HT-29 (cell line): ENCODE results near the gene SLC35A2. TPM values are rescaled to one million over a fixed set of nuclear protein-coding genes. Genes with fewer than 3 reads are reported as not detected.

Experiments used
- DNase-seq: peaks from one replicate; pipeline ENCODE4 v3.0.0-alpha.2; 2015; ENCODE audit warnings: low spot score
- total RNA-seq: library from RNA; depleted of rRNA; stranded (reverse); fragments of >200 nt; shearing (Covaris generic); gene quantifications from 2 replicates; pipeline ENCODE4 v1.2.3, GENCODE V29; 2014; rRNA removed

Gene SLC35A2
- total RNA-seq: 66.8 and 75.0 TPM in 2 replicates

GRCh38 chrX:48911412-48912182 is at the start of gene SLC35A2:
Gene SLC35A2, minus strand, starts transcription at chrX:48911646. Its CDS starts 10 bp downstream, at chrX:48911636.
- peak; percentile 89 for DNase-seq

GRCh38 chrX:48960291-48960690 is 48.8 kb upstream of the SLC35A2 start:
- DNase-seq: no peak

GRCh38 chrX:48958635-48959094 is 47.2 kb upstream of the SLC35A2 start:
- peak; percentile 43 for DNase-seq

GRCh38 chrX:48957827-48958634 is 46.6 kb upstream of the SLC35A2 start:
- peak; percentile 94 for DNase-seq

- DNase-seq: no peak
Measured at GRCh38 chrX:48957477-48957826, 46.0 kb upstream of the SLC35A2 start, which contains the start of gene OTUD5. Gene OTUD5, minus strand, starts transcription at chrX:48957607. Its CDS starts 37 bp downstream, at chrX:48957570.

GRCh38 chrX:48956728-48957414 is 45.4 kb upstream of the SLC35A2 start:
- no peak for DNase-seq

- no peak for DNase-seq
Measured at GRCh38 chrX:48948589-48948988, 37.1 kb upstream of the SLC35A2 start.

GRCh38 chrX:48945517-48946348 is 34.3 kb upstream of the SLC35A2 start:
- DNase-seq: peak; percentile 67

- DNase-seq: no peak
Measured at GRCh38 chrX:48942895-48943294, 31.4 kb upstream of the SLC35A2 start.

GRCh38 chrX:48940404-48940955 is 29.0 kb upstream of the SLC35A2 start:
- DNase-seq: no peak

- no peak for DNase-seq
Measured at GRCh38 chrX:48939524-48940228, 28.2 kb upstream of the SLC35A2 start.

GRCh38 chrX:48938721-48939425 is 27.4 kb upstream of the SLC35A2 start:
- DNase-seq: no peak

GRCh38 chrX:48937054-48937907 is 25.8 kb upstream of the SLC35A2 start:
- no peak for DNase-seq

GRCh38 chrX:48936429-48937053 is 25.1 kb upstream of the SLC35A2 start:
- DNase-seq: no peak

GRCh38 chrX:48935301-48935670 is 23.8 kb upstream of the SLC35A2 start:
- DNase-seq: no peak

- DNase-seq: no peak
Measured at GRCh38 chrX:48934581-48935300, 23.3 kb upstream of the SLC35A2 start.

- DNase-seq: no peak
Measured at GRCh38 chrX:48933757-48934156, 22.3 kb upstream of the SLC35A2 start.
